ENCODE results near the gene ADCY3. TPM values are rescaled to one million over a fixed set of nuclear protein-coding genes. Genes with fewer than 3 reads are reported as not detected.

Gene ADCY3
- total and polyA plus RNA-seq, 3 donors from 2014 or later, result 22.3 to 41.6 (median 27.9) TPM

DNA sequence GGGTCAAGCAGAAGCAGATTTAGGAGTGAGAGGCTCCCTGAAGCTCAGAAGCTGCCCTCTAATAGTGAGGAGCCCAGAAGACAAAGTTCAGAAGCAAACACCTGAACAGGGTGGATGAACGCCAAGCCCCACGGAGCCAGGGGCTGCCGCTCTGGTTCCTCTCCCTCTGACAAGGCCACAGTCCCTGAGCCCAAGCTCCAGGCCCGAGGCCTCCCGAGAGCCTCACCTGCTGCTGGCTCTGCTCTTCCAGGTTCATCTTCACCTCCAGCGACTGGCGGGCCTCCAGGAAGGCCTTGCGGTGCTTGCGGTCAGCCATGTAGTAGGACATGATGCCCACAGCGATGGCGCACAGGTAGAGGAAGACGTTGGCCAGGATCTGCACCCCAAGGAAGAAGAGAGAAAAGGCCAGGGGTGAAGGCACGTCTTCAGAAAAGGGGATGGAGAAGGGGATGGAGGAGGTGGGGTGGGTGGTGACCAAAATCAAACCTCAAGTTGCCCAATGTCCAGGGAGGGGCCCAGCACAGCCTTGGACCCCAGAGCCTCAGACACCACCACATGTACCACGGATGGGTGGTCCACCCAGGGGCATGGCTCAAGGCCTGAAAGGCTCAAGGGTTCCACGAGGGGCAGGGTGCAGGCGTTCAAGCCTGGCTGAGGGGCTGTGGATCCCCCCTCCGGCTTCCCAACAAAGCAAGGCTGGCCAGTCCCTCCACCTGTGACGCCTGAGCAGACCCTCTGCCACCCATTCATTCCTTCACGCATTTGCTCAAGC lies 47.5 kb downstream of the ADCY3 start:
- no peaks in the 10 kb centered on the region for H3K36me3 ChIP-seq (ENCODE audit: low read depth, missing control alignments)
- 88 to 91% methylated on average over 16 to 19 of the region's 19 CpGs for WGBS, 2 donors
- intact Hi-C loops (cut with DNase I; ENCODE audit: low total_unique reads), result no loop called here
- H3K4me3 ChIP-seq, result no peak overlapping the region
- no peaks in the 10 kb centered on the region for H3K27me3 ChIP-seq
- no peak for DNase-seq
- peak overlapping the region in 1 of 2 donors; percentile 51 for H3K27ac ChIP-seq
- peaks cover 10% of the 10 kb centered on the region for H3K4me1 ChIP-seq
- TF ChIP-seq POLR2A (IDR thresholded peaks at IDR 0.05), result no peak
- TF ChIP-seq, protein P1, sequence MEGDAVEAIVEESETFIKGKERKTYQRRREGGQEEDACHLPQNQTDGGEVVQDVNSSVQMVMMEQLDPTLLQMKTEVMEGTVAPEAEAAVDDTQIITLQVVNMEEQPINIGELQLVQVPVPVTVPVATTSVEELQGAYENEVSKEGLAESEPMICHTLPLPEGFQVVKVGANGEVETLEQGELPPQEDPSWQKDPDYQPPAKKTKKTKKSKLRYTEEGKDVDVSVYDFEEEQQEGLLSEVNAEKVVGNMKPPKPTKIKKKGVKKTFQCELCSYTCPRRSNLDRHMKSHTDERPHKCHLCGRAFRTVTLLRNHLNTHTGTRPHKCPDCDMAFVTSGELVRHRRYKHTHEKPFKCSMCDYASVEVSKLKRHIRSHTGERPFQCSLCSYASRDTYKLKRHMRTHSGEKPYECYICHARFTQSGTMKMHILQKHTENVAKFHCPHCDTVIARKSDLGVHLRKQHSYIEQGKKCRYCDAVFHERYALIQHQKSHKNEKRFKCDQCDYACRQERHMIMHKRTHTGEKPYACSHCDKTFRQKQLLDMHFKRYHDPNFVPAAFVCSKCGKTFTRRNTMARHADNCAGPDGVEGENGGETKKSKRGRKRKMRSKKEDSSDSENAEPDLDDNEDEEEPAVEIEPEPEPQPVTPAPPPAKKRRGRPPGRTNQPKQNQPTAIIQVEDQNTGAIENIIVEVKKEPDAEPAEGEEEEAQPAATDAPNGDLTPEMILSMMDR (IDR thresholded peaks at IDR 0.05), result no peak
- H3K9me3 ChIP-seq, result no peaks in the 10 kb centered on the region

DNA sequence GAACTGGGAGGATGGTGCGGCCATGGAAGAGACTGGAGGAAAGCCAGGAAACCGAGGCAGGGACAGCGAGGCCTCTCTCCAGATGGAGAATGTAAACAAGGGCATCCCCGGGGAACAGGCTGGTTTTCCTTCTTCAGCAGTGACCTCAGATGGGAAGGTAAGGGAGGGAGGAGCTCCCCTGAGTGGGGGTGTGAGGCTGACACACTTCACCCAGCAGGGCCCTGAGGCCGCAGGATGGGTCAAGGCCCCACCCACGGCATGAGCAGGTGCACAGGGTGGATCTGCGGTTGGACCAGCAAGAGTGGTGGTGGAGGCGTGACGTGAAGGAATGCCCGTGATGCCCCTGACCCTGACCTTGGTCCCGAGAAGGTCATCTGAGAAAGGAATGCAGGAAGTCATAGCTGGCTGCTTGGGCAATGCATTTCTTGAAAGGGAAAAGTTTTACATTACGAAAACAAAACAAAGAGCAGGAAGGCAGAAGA lies 48.1 kb downstream of the ADCY3 start:
- no peak for DNase-seq
- intact Hi-C loops (cut with DNase I; ENCODE audit: low total_unique reads), result no loop called here
- H3K4me3 ChIP-seq, result no peak overlapping the region
- H3K9me3 ChIP-seq, result no peaks in the 10 kb centered on the region
- H3K27me3 ChIP-seq, result no peaks in the 10 kb centered on the region
- WGBS, 2 donors, result 28 to 52% methylated on average over 11 to 12 of the region's 12 CpGs
- TF ChIP-seq, protein P1 (IDR thresholded peaks at IDR 0.05), result no peak
- no peak for TF ChIP-seq POLR2A (IDR thresholded peaks at IDR 0.05)
- peaks cover 10% of the 10 kb centered on the region for H3K4me1 ChIP-seq
- peak overlapping the region in 1 of 2 donors; percentile 51 for H3K27ac ChIP-seq
- no peaks in the 10 kb centered on the region for H3K36me3 ChIP-seq (ENCODE audit: low read depth, missing control alignments)

DNA sequence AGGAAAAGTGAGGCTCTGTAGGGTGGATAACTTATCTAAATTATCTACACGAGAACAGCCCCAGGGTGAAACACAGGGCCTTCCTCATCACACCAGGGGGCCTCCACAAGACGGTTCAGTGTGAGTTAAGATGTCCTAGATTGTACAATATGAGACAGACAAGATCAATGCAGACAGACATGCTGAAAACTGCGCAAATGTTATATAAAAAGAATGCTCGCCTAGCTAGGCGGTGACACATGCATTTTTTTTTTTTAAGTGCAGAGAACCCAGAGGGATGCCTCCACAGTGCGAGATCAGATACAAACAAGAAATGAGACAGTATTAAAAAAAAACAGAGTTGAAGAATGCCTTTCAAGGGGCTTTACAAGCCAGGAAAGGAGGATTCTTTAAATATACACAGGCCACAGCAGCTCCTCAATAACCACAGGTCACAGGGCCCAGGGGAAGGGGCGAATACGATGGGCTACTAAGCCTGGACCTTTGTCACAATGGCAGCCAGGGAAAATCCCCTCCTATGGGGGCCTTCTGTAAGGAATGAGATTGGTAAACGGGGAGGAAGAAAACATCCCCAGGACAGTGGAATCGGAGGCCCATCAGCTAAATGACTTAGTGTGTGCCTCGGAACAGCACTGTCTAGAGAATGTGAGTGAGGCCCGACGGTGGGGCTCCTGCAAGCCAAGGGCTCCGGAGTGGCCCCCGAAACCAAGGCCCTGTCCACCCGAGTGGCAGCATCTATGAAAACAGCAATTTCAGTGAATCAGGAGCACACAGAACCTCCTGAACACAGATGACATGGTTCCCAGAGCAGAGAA lies 48.9 kb downstream of the ADCY3 start:
- 85 to 86% methylated on average over 16 of the region's 16 CpGs for WGBS, 2 donors
- no peak overlapping the region for H3K4me3 ChIP-seq
- no peak for DNase-seq
- no peaks in the 10 kb centered on the region for H3K36me3 ChIP-seq (ENCODE audit: low read depth, missing control alignments)
- intact Hi-C loops (cut with DNase I; ENCODE audit: low total_unique reads), result no loop called here
- no peaks in the 10 kb centered on the region for H3K27me3 ChIP-seq
- H3K9me3 ChIP-seq, result no peaks in the 10 kb centered on the region
- H3K4me1 ChIP-seq, result peaks cover 10% of the 10 kb centered on the region
- peak overlapping the region in 1 of 2 donors; percentile 51 for H3K27ac ChIP-seq
- TF ChIP-seq POLR2A (IDR thresholded peaks at IDR 0.05), result no peak
- TF ChIP-seq, protein P1 (IDR thresholded peaks at IDR 0.05), result no peak

DNA sequence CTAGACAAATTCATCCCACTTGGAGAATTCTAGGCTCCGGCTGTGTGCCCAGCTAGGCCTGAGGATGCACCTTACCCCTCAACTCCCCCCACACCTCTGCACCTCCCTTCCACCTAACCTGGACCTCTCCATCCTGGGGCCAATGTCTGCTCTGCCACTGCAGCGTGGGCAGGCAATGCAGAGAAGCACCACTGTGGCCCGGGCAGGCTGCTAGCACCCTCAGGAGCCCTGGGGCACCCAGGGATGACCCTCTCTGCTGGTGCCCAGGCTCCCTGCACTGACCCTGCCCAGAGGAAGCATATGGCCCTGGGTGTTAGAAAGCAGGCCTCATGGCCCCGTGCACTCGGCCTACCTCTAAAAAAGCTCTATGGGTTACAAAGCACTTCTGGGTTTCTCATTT lies 49.6 kb downstream of the ADCY3 start:
- DNase-seq, result no peak
- H3K27ac ChIP-seq, result peak overlapping the region in 1 of 2 donors; percentile 51
- WGBS, 2 donors, result 94 to 98% methylated on average over 4 to 5 of the region's 5 CpGs
- H3K4me3 ChIP-seq, result no peak overlapping the region
- intact Hi-C loops (cut with DNase I; ENCODE audit: low total_unique reads), result no loop called here
- peaks cover 10% of the 10 kb centered on the region for H3K4me1 ChIP-seq
- H3K9me3 ChIP-seq, result no peaks in the 10 kb centered on the region
- no peaks in the 10 kb centered on the region for H3K36me3 ChIP-seq (ENCODE audit: low read depth, missing control alignments)
- TF ChIP-seq, protein P1 (IDR thresholded peaks at IDR 0.05), result no peak
- TF ChIP-seq POLR2A (IDR thresholded peaks at IDR 0.05), result no peak
- no peaks in the 10 kb centered on the region for H3K27me3 ChIP-seq
